ENCODE data around the gene B3GNT2.

- TF ChIP-seq, protein P1, sequence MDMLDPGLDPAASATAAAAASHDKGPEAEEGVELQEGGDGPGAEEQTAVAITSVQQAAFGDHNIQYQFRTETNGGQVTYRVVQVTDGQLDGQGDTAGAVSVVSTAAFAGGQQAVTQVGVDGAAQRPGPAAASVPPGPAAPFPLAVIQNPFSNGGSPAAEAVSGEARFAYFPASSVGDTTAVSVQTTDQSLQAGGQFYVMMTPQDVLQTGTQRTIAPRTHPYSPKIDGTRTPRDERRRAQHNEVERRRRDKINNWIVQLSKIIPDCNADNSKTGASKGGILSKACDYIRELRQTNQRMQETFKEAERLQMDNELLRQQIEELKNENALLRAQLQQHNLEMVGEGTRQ (CRISPR knock-in tag; IDR thresholded peaks at IDR 0.05) = no peak
- TF ChIP-seq RELA (CRISPR knock-in tag; IDR thresholded peaks at IDR 0.05; ENCODE audit: borderline replicate concordance) (no peak), CTCF (IDR thresholded peaks at IDR 0.05) (no peak), NFYB (CRISPR knock-in tag; conservative IDR thresholded peaks at IDR 0.05; ENCODE audit: low read depth) (no peak), TEAD4 (CRISPR knock-in tag; IDR thresholded peaks at IDR 0.05) (no peak), TCF7 (CRISPR knock-in tag; IDR thresholded peaks at IDR 0.05; ENCODE audit: low read depth) (no peak)
- TF ChIP-seq, protein P2, sequence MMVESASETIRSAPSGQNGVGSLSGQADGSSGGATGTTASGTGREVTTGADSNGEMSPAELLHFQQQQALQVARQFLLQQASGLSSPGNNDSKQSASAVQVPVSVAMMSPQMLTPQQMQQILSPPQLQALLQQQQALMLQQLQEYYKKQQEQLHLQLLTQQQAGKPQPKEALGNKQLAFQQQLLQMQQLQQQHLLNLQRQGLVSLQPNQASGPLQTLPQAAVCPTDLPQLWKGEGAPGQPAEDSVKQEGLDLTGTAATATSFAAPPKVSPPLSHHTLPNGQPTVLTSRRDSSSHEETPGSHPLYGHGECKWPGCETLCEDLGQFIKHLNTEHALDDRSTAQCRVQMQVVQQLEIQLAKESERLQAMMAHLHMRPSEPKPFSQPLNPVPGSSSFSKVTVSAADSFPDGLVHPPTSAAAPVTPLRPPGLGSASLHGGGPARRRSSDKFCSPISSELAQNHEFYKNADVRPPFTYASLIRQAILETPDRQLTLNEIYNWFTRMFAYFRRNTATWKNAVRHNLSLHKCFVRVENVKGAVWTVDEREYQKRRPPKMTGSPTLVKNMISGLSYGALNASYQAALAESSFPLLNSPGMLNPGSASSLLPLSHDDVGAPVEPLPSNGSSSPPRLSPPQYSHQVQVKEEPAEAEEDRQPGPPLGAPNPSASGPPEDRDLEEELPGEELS (CRISPR knock-in tag; IDR thresholded peaks at IDR 0.05) = no peak
- TF ChIP-seq, protein P3, sequence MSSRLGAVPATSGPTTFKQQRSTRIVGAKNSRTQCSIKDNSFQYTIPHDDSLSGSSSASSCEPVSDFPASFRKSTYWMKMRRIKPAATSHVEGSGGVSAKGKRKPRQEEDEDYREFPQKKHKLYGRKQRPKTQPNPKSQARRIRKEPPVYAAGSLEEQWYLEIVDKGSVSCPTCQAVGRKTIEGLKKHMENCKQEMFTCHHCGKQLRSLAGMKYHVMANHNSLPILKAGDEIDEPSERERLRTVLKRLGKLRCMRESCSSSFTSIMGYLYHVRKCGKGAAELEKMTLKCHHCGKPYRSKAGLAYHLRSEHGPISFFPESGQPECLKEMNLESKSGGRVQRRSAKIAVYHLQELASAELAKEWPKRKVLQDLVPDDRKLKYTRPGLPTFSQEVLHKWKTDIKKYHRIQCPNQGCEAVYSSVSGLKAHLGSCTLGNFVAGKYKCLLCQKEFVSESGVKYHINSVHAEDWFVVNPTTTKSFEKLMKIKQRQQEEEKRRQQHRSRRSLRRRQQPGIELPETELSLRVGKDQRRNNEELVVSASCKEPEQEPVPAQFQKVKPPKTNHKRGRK (CRISPR knock-in tag; IDR thresholded peaks at IDR 0.05; ENCODE audit: borderline replicate concordance) = no peak
Observed at GRCh38 chr2:62264186-62264585, 68.3 kb downstream of the B3GNT2 start.

All from WTC11 (cell line).